HCT116 (cell line): ENCODE results near the gene ATP4A. TPM values are rescaled to one million over a fixed set of nuclear protein-coding genes. Genes with fewer than 3 reads are reported as not detected.

Source experiments
- ATAC-seq: fragments of 200-7000 bp; cut with Tn5 transposase; 2 replicates; pipeline ENCODE4 v1.9.1; 2020; ENCODE audit warnings: mild to moderate bottlenecking, moderate library complexity
- BruUV-seq: library from RNA; stranded (reverse); fragments of 400-500 nt; replicated peaks from 2 replicates; lab custom pipeline; 2021; lab: Mats Ljungman, UMichigan
- CTCF ChIA-PET: fragments of 300-600 bp; sonication (Branson Sonifier 250); formaldehyde crosslinking; loops from one replicate; lab custom pipeline; 2021; ENCODE audit warnings: antibody characterized with exemption; lab: Charles Lee
- POLR2A ChIA-PET: fragments of 300-600, 350-600 bp; sonication (Branson Sonifier 250); formaldehyde crosslinking; loops from one replicate; lab custom pipeline; 2021; ENCODE audit warnings: antibody characterized with exemption; lab: Charles Lee
- RAD21 ChIA-PET, 2 experiments: fragments of 300-600 bp; sonication (Branson Sonifier 250); formaldehyde crosslinking; loops; one replicate each; lab custom pipeline; 2023; ENCODE audit warnings: low total read pairs in 2 of 2; ENCODE audit not compliant: uncharacterized antibody in 2 of 2, unreplicated experiment in 2 of 2, low non-redundant PET in 1 of 2; lab: Charles Lee
- DNase-seq: peaks from one replicate; pipeline ENCODE4 v3.0.0-alpha.2; 2010; ENCODE audit warnings: low read depth, low spot score
- H2AFZ ChIP-seq: fragments of 200-600 bp; shearing (Covaris generic), sonication (generic); 2 replicates; pipeline ENCODE4 v1.6.1; 2017; ENCODE audit warnings: low read depth, mixed run types, mixed read lengths, antibody characterized with exemption, low read length; ENCODE audit not compliant: poor library complexity, severe bottlenecking
- H3K27ac ChIP-seq: 2 replicates; pipeline ENCODE4 v1.5.1; 2012; ENCODE audit warnings: low read depth, low read length
- H3K27me3 ChIP-seq: fragments of 200-600 bp; sonication (generic); 2 replicates; pipeline ENCODE4 v1.6.1; 2016; ENCODE audit warnings: mixed run types, low read length, mixed read lengths; ENCODE audit not compliant: insufficient read depth
- H3K36me3 ChIP-seq, 2 experiments: fragments of 200-500 bp in 1 of 2; fragments of 200-600 bp in 1 of 2; sonication (Bioruptor generic) in 1 of 2; sonication (generic) in 1 of 2; 2 replicates each; pipeline versions ENCODE4 v1.5.1 to v1.6.1; 2014 to 2016; ENCODE audit warnings: low read length in 2 of 2, inconsistent platforms in 1 of 2, mixed read lengths in 1 of 2, mixed run types in 1 of 2; ENCODE audit not compliant: insufficient read depth in 2 of 2, control insufficient read depth in 1 of 2
- H3K4me1 ChIP-seq, 2 experiments: fragments of 200-600 bp in 1 of 2; sonication (generic) in 1 of 2; 2 replicates each; pipeline versions ENCODE4 v1.5.1 to v1.6.1; 2012 to 2017; ENCODE audit warnings: low read length in 2 of 2, inconsistent platforms in 1 of 2, mild to moderate bottlenecking in 1 of 2, mixed read lengths in 1 of 2, mixed run types in 1 of 2, moderate library complexity in 1 of 2; ENCODE audit not compliant: insufficient read depth in 2 of 2, control insufficient read depth in 1 of 2
- H3K4me2 ChIP-seq: fragments of 200-600 bp; sonication (generic); 2 replicates; pipeline ENCODE4 v1.6.1; 2017; ENCODE audit warnings: mixed run types, low read length, mixed read lengths
- H3K4me3 ChIP-seq, 2 experiments: fragments of 200-600 bp in 1 of 2; sonication (generic) in 1 of 2; replicated peaks in 1 of 2; 2 replicates each; pipeline ENCODE4 v1.5.1; 2011 to 2016; ENCODE audit warnings: low read length in 2 of 2, control low read depth in 1 of 2, low read depth in 1 of 2, mild to moderate bottlenecking in 1 of 2, mixed read lengths in 1 of 2, mixed run types in 1 of 2
- H3K79me2 ChIP-seq: fragments of 200-600 bp; sonication (generic); 2 replicates; pipeline ENCODE4 v1.6.1; 2017; ENCODE audit warnings: mild to moderate bottlenecking, mixed run types, low read length, moderate library complexity, mixed read lengths; ENCODE audit not compliant: insufficient read depth
- H3K9ac ChIP-seq: fragments of 200-600 bp; sonication (generic); 2 replicates; pipeline ENCODE4 v1.6.1; 2016; ENCODE audit warnings: low read length, mixed read lengths
- H3K9me2 ChIP-seq: fragments of 200-600 bp; sonication (generic), shearing (Covaris generic); 2 replicates; pipeline ENCODE4 v1.6.1; 2017; ENCODE audit warnings: mixed run types, mild to moderate bottlenecking, moderate library complexity; ENCODE audit not compliant: insufficient read depth
- H3K9me3 ChIP-seq, 2 experiments: fragments of 200-500 bp in 1 of 2; fragments of 200-600 bp in 1 of 2; sonication (Bioruptor generic) in 1 of 2; sonication (generic) in 1 of 2; 2 replicates each; pipeline ENCODE4 v1.6.1; 2014 to 2017; ENCODE audit warnings: low read length in 2 of 2, mixed read lengths in 2 of 2, inconsistent platforms in 1 of 2, low read depth in 1 of 2, mild to moderate bottlenecking in 1 of 2, mixed run types in 1 of 2, moderate library complexity in 1 of 2; ENCODE audit not compliant: control insufficient read depth in 1 of 2, insufficient read depth in 1 of 2
- H4K20me1 ChIP-seq: fragments of 200-600 bp; sonication (generic), shearing (Covaris generic); 2 replicates; pipeline ENCODE4 v1.6.1; 2017; ENCODE audit warnings: mixed run types, mild to moderate bottlenecking, moderate library complexity; ENCODE audit not compliant: insufficient read depth
- CBX3 ChIP-seq: IDR thresholded peaks from 2 replicates; pipeline ENCODE4 v1.6.1; 2012; ENCODE audit warnings: low read depth
- CTCF ChIP-seq, 3 experiments: fragments of 200-600 bp in 1 of 3; sonication (generic) in 1 of 3; IDR thresholded peaks in 2 of 3; conservative IDR thresholded peaks in 1 of 3; 2 replicates each; pipeline ENCODE4 v1.5.1; 2012 to 2017; ENCODE audit warnings: low read depth in 2 of 3, low read length in 2 of 3, antibody characterized with exemption in 1 of 3, borderline replicate concordance in 1 of 3, control low read depth in 1 of 3, mild to moderate bottlenecking in 1 of 3, mixed read lengths in 1 of 3, mixed run types in 1 of 3, moderate library complexity in 1 of 3; ENCODE audit not compliant: insufficient read depth in 1 of 3
- ELF1 ChIP-seq: IDR thresholded peaks from 2 replicates; pipeline ENCODE4 v1.6.1; 2012; ENCODE audit warnings: low read depth, borderline replicate concordance
- EZH2 ChIP-seq: fragments of 200-600 bp; sonication (generic); IDR thresholded peaks from 2 replicates; pipeline ENCODE4 v1.6.1; 2017; ENCODE audit warnings: antibody characterized with exemption, mixed run types
- POLR2AphosphoS5 ChIP-seq: IDR thresholded peaks from 2 replicates; pipeline ENCODE4 v1.6.1; 2011; ENCODE audit warnings: mild to moderate bottlenecking, low read depth, low read length, moderate library complexity
- REST ChIP-seq: IDR thresholded peaks from 2 replicates; pipeline ENCODE4 v1.6.1; 2012; ENCODE audit warnings: low read depth
- SIN3A ChIP-seq: IDR thresholded peaks from 2 replicates; pipeline ENCODE4 v1.6.1; 2012; ENCODE audit warnings: low read depth
- ZBTB33 ChIP-seq: IDR thresholded peaks from 2 replicates; pipeline ENCODE4 v1.6.1; 2011; ENCODE audit warnings: mild to moderate bottlenecking, low read length, moderate library complexity; ENCODE audit not compliant: insufficient replicate concordance; ENCODE audit errors: extremely low read depth
- ZFX ChIP-seq: fragments of 450-650 bp; IDR thresholded peaks from 2 replicates; pipeline ENCODE4 v1.6.1; 2017
- intact Hi-C: fragments of 100-400 bp; cut with micrococcal nuclease; formaldehyde crosslinking; loops from 2 replicates; pipeline ENCODE4 v1.10.0; 2022
- total RNA-seq: library from RNA; stranded (reverse); gene quantifications from one replicate; pipeline ENCODE4 v1.2.1, GENCODE V29; 2021; ENCODE audit not compliant: unreplicated experiment

ATP4A gene
- total RNA-seq, 1 experiment from 2014 or later = 0.27 TPM

- Histone ChIP-seq H3K27ac (no peak overlapping the region), H4K20me1 (no peaks in the 10 kb centered on the region), H3K9me3 (no peaks in the 10 kb centered on the region), H3K4me2 (no peak overlapping the region), H3K4me3 (no peak overlapping the region), H3K27me3 (no peaks in the 10 kb centered on the region), H2AFZ (no peak overlapping the region), H3K79me2 (peaks cover 49% of the 10 kb centered on the region), H3K4me1 (peaks cover 5 to 20% of the 10 kb centered on the region in 2 experiments; a peak in 3 of 4 replicates), H3K9ac (no peak overlapping the region), H3K9me2 (no peaks in the 10 kb centered on the region), H3K36me3 (peaks cover 15 to 33% of the 10 kb centered on the region in 2 experiments; a peak in 3 of 4 replicates)
- TF ChIP-seq SIN3A = no peak
- no peak for TF ChIP-seq EZH2
- no peak for TF ChIP-seq CBX3
- no peak for TF ChIP-seq ZBTB33
- ChIA-PET RAD21 (no interaction called here), CTCF (interaction anchor here (2.5 kb wide), 1 partner anchor 12 kb away, joined by 11 read pairs; no protein-coding TSS in a partner anchor), POLR2A (no interaction called here)
- DNase-seq (no peak), ATAC-seq (no peak)
- no TSS peak for BruUV-seq
- intact Hi-C loops = no loop called here
These were observed 55.9 kb downstream of the ATP4A start for GRCh38 chr19:35507561-35507960.

- no TSS peak for BruUV-seq
- ChIA-PET RAD21 (no interaction called here), CTCF (interaction anchor here (0.9 kb wide), 1 partner anchor 11 kb away, joined by 3 read pairs; no protein-coding TSS in a partner anchor), POLR2A (interaction anchor here (1.0 kb wide), 1 partner anchor 142 kb away, joined by 3 read pairs; the partner anchor contains the start of gene COX6B1)
- Histone ChIP-seq H3K4me1 (peaks cover 5 to 19% of the 10 kb centered on the region in 2 experiments; a peak in 3 of 4 replicates), H3K36me3 (peaks cover 20 to 33% of the 10 kb centered on the region in 2 experiments; a peak in 3 of 4 replicates), H4K20me1 (no peaks in the 10 kb centered on the region), H3K27ac (no peak overlapping the region), H3K9me3 (no peaks in the 10 kb centered on the region), H3K9me2 (no peaks in the 10 kb centered on the region), H3K4me3 (no peak overlapping the region), H3K79me2 (peaks cover 49% of the 10 kb centered on the region), H3K9ac (no peak overlapping the region), H3K4me2 (no peak overlapping the region), H3K27me3 (no peaks in the 10 kb centered on the region), H2AFZ (no peak overlapping the region)
- ATAC-seq (no peak), DNase-seq (no peak)
- intact Hi-C loops = no loop called here
- TF ChIP-seq ZFX (no peak), CTCF (IDR thresholded peaks at IDR 0.05 in 2 of 3, conservative IDR thresholded peaks at IDR 0.05 in 1 of 3; ENCODE audit: borderline replicate concordance in 1 of 3, insufficient read depth in 1 of 3, low read depth in 2 of 3, low read length in 2 of 3) (no peak), ELF1 (no peak), EZH2 (no peak), REST (no peak), POLR2AphosphoS5 (no peak)
These were observed 57.4 kb downstream of the ATP4A start for GRCh38 chr19:35506011-35506410.
